Right atrium auricular region (tissue), 2 donors: ENCODE results near the gene GPR143. TPM values are rescaled to one million over a fixed set of nuclear protein-coding genes. Genes with fewer than 3 reads are reported as not detected.

Experiments
- DNase-seq: peaks from one replicate; pipeline ENCODE4 v3.0.0-alpha.2; 2019; ENCODE audit warnings: low spot score
- H3K27ac ChIP-seq, 2 donors: fragments of 200-600 bp; sonication (generic); 1 replicate in 1 of 2; 2 replicates in 1 of 2; pipeline ENCODE4 v1.5.1; 2016 to 2019
- H3K27me3 ChIP-seq, 2 donors: fragments of 200-600 bp; sonication (generic); one replicate each; pipeline versions ENCODE4 v1.5.1 to v1.6.0; 2017 to 2019
- H3K36me3 ChIP-seq: fragments of 200-600 bp; sonication (generic); one replicate; pipeline ENCODE4 v1.5.1; 2016
- H3K4me1 ChIP-seq, 2 donors: fragments of 200-600 bp; sonication (generic); one replicate each; pipeline versions ENCODE4 v1.5.1 to v1.6.0; 2017 to 2019
- H3K4me3 ChIP-seq, 2 donors: fragments of 200-600 bp; sonication (generic); 1 replicate in 1 of 2; 2 replicates in 1 of 2; pipeline ENCODE4 v1.5.1; 2017 to 2019; ENCODE audit warnings: mild to moderate bottlenecking in 1 of 2, moderate library complexity in 1 of 2
- H3K9me3 ChIP-seq, 2 donors: fragments of 200-600 bp; sonication (generic); one replicate each; pipeline ENCODE4 v1.5.1; 2019
- CTCF ChIP-seq, 2 donors: fragments of 200-600 bp; sonication (generic); IDR thresholded peaks; one replicate each; pipeline ENCODE4 v1.5.1; 2019; ENCODE audit warnings: antibody characterized with exemption in 2 of 2
- total RNA-seq, 2 donors: library from RNA; depleted of rRNA; stranded (reverse); fragments of >200 nt; gene quantifications; one replicate each; pipeline ENCODE4 v1.1.0, GENCODE V29; 2016

Gene GPR143
- total RNA-seq, 2 donors from 2014 or later, result 0.31 to 1.1 TPM

DNA sequence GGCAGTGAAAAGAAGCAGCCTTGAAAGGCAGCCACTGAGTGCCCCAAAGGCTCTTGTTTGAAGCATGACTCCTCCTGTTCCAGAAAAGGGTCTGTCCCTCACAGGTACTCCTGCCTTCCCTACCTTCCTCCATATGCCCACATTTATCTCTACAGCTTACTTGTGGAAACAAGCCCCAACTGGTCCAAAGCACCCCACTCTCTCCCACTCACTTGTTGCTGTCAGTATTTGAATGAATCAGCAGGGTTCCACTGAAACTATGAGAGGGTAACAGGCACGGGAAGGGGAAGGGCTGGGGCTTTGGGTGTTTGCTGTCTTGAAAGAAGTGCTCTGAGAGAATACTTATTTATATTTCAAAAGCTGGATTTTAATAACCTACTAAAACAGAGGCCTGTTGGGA lies 34.9 kb downstream of the GPR143 start:
- Histone ChIP-seq H3K9me3 (peaks cover 0 to 21% of the 10 kb centered on the region in 2 donors), H3K4me1 (no peaks in the 10 kb centered on the region)
- no peak for TF ChIP-seq CTCF (IDR thresholded peaks at IDR 0.05)

GRCh38 chrX:9730078-9730477 lies 35.6 kb downstream of the GPR143 start:
- Histone ChIP-seq H3K27ac (no peak overlapping the region), H3K36me3 (no peaks in the 10 kb centered on the region), H3K4me1 (no peaks in the 10 kb centered on the region), H3K27me3 (no peaks in the 10 kb centered on the region), H3K4me3 (no peak overlapping the region), H3K9me3 (peaks cover 0 to 26% of the 10 kb centered on the region in 2 donors)
- DNase-seq, result no peak
- TF ChIP-seq CTCF (IDR thresholded peaks at IDR 0.05), result no peak

More for the DNA sequence above, 34.9 kb downstream of the GPR143 start:
- no peak overlapping the region for H3K4me3 ChIP-seq
- no peak overlapping the region for H3K27ac ChIP-seq
- no peak for DNase-seq
- no peaks in the 10 kb centered on the region for H3K36me3 ChIP-seq
- no peaks in the 10 kb centered on the region for H3K27me3 ChIP-seq

DNA sequence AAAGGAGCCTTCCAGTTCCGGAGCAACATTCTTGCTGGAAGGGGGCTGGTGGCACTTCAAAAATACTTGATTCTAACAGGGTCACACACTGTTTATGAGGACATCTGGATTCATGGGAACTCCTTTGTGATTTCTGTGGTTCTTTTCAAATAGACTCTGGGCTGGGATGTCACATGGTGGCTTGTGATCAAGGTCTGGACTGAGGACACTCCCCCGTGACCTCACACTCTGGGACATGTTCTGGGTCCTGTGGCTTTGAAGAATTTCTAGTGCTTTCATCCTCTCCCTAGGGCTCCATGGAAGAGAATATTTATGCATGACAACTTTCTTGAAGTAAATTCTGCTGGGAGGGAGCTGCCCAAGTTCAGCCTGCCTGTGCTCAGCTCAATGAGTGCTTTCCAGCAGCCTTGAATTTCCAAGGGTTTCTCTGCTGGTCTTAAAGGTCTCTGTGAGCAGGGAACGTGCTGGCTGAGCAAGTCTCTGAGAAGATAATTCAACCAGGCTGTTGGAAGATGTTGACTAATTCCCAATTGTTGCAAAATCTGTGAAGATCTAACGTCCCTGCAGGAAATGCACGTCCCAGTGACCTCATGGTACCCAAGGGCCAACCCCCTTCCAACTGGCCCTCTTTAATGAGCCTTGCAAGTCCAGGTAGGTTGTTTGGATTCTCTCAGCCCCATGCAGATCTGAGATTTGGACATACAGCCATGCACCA lies 36.3 kb downstream of the GPR143 start:
- no peaks in the 10 kb centered on the region for H3K4me1 ChIP-seq
- no peak for DNase-seq
- no peaks in the 10 kb centered on the region for H3K27me3 ChIP-seq
- no peak overlapping the region for H3K4me3 ChIP-seq
- no peak overlapping the region for H3K27ac ChIP-seq
- H3K36me3 ChIP-seq, result no peaks in the 10 kb centered on the region
- peaks cover 0 to 26% of the 10 kb centered on the region in 2 donors for H3K9me3 ChIP-seq
- no peak for TF ChIP-seq CTCF (IDR thresholded peaks at IDR 0.05)

GRCh38 chrX:9728261-9728660 lies 37.4 kb downstream of the GPR143 start:
- no peaks in the 10 kb centered on the region for H3K36me3 ChIP-seq
- H3K27ac ChIP-seq, result no peak overlapping the region
- no peak overlapping the region for H3K4me3 ChIP-seq
- no peak for DNase-seq
- TF ChIP-seq CTCF (IDR thresholded peaks at IDR 0.05), result no peak
- peaks cover 0 to 28% of the 10 kb centered on the region in 2 donors for H3K9me3 ChIP-seq
- no peaks in the 10 kb centered on the region for H3K27me3 ChIP-seq
- no peaks in the 10 kb centered on the region for H3K4me1 ChIP-seq

- no peaks in the 10 kb centered on the region for H3K27me3 ChIP-seq
- H3K27ac ChIP-seq, result no peak overlapping the region
- DNase-seq, result no peak
- H3K36me3 ChIP-seq, result no peaks in the 10 kb centered on the region
- H3K4me1 ChIP-seq, result no peaks in the 10 kb centered on the region
- H3K4me3 ChIP-seq, result no peak overlapping the region
- H3K9me3 ChIP-seq, result peaks cover 0 to 37% of the 10 kb centered on the region in 2 donors
- TF ChIP-seq CTCF (IDR thresholded peaks at IDR 0.05), result no peak
Measured at GRCh38 chrX:9724711-9725110, 40.9 kb downstream of the GPR143 start.

- no peak for DNase-seq
- Histone ChIP-seq H3K36me3 (no peaks in the 10 kb centered on the region), H3K9me3 (peaks cover 0 to under 1% of the 10 kb centered on the region in 2 donors), H3K27me3 (no peaks in the 10 kb centered on the region), H3K4me3 (no peak overlapping the region), H3K27ac (no peak overlapping the region), H3K4me1 (no peaks in the 10 kb centered on the region)
- TF ChIP-seq CTCF (IDR thresholded peaks at IDR 0.05), result no peak
Measured at GRCh38 chrX:9717376-9717775, 48.3 kb downstream of the GPR143 start.
